Common myeloid progenitor, CD34-positive (primary cell): ENCODE measurements around the gene FSD1.

Experiments used
- CTCF ChIA-PET: fragments of 350-600 bp; sonication (Branson Sonifier 250); formaldehyde crosslinking; loops from one replicate; lab custom pipeline; 2021; ENCODE audit warnings: antibody characterized with exemption; lab: Charles Lee
- POLR2A ChIA-PET: fragments of 350-600 bp; sonication (Branson Sonifier 250); formaldehyde crosslinking; loops from one replicate; lab custom pipeline; 2021; ENCODE audit warnings: antibody characterized with exemption; lab: Charles Lee
- DNase-seq, 3 donors: peaks; one replicate each; pipeline versions ENCODE4 v3.0.0 to v3.0.0-alpha.2; 2013
- H3K27ac ChIP-seq, 2 experiments: 1 replicate in 1 of 2; 2 replicates in 1 of 2; pipeline ENCODE4 v1.7.0; 2013; ENCODE audit warnings: inconsistent platforms in 2 of 2, low read length in 2 of 2, mild to moderate bottlenecking in 2 of 2, low read depth in 1 of 2, moderate library complexity in 1 of 2; ENCODE audit not compliant: severe bottlenecking in 2 of 2, insufficient read depth in 1 of 2, poor library complexity in 1 of 2
- H3K27me3 ChIP-seq, 5 experiments: replicated peaks in 2 of 5; 1 replicate in 3 of 5; 2 replicates in 2 of 5; pipeline versions ENCODE4 v1.6.1 to v1.7.0; 2013; ENCODE audit warnings: low read length in 4 of 5, mild to moderate bottlenecking in 2 of 5, moderate library complexity in 2 of 5, inconsistent platforms in 1 of 5; ENCODE audit not compliant: insufficient read depth in 5 of 5, control insufficient read depth in 4 of 5
- H3K36me3 ChIP-seq, 4 experiments: 1 replicate in 2 of 4; 2 replicates in 2 of 4; pipeline versions ENCODE4 v1.6.1 to v1.7.0; 2013; ENCODE audit warnings: low read length in 3 of 4, control low read depth in 1 of 4, mild to moderate bottlenecking in 1 of 4; ENCODE audit not compliant: control insufficient read depth in 4 of 4, insufficient read depth in 4 of 4
- H3K4me1 ChIP-seq, 4 experiments: 1 replicate in 3 of 4; 2 replicates in 1 of 4; pipeline versions ENCODE4 v1.6.1 to v1.7.1; 2013; ENCODE audit warnings: low read length in 3 of 4, mild to moderate bottlenecking in 3 of 4, control low read depth in 1 of 4, inconsistent platforms in 1 of 4, moderate library complexity in 1 of 4; ENCODE audit not compliant: control insufficient read depth in 4 of 4, insufficient read depth in 4 of 4; ENCODE audit errors: control extremely low read depth in 1 of 4
- H3K4me3 ChIP-seq, 7 experiments: 1 replicate in 4 of 7; 2 replicates in 3 of 7; pipeline versions ENCODE4 v1.5.1 to v1.7.0; 2013; ENCODE audit warnings: mild to moderate bottlenecking in 7 of 7, low read length in 6 of 7, moderate library complexity in 6 of 7, inconsistent platforms in 2 of 7, low read depth in 2 of 7, control low read depth in 1 of 7; ENCODE audit not compliant: insufficient read depth in 4 of 7, control insufficient read depth in 1 of 7; ENCODE audit errors: extremely low read depth in 1 of 7
- H3K9me3 ChIP-seq, 5 experiments: 1 replicate in 4 of 5; 2 replicates in 1 of 5; pipeline versions ENCODE4 v1.6.1 to v1.7.1; 2013; ENCODE audit warnings: low read length in 4 of 5, mild to moderate bottlenecking in 2 of 5, inconsistent platforms in 1 of 5, low read depth in 1 of 5, moderate library complexity in 1 of 5; ENCODE audit not compliant: control insufficient read depth in 4 of 5, insufficient read depth in 2 of 5; ENCODE audit errors: control extremely low read depth in 1 of 5
- WGBS: methylation state at CpG from one replicate; pipeline ENCODE4 v1.1.5; 2013; ENCODE audit not compliant: insufficient coverage; 5-methylcytosine and 5-hydroxymethylcytosine counted together

FSD1 gene

DNA sequence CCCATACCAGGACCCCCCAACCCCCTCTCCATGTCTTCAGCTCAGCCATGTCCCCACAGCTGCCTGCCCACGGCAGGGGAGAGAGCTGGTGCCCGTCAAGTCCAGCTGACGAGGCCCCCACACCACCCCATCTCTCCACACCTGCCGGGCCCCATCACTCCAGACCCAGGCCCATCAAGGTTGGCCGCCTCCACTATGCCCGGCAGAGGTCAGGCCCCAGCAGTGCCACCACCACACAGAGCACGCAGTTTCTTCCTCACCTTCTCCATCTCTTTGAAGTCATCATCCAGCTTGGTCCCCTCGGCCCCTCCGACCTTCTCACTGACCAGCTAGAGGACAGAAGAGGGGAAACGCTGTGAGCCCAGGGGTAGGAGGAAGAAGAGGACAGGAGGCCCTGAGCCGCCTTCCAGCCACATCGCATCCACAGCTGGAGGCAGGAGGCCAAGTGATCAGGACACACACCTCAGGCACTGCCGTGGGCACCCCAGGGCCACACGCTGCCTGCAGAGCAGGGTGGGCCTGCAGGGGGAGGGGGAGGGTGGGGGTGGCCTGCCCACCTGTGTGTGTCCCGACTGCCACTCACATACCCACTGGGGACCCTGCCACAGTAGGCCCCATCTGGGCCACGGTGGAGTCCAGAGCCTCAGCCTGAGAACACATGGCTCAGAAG is 62.4 kb downstream of the FSD1 start:
- no peak overlapping the region for H3K4me3 ChIP-seq
- 93% methylated on average over 9 of the region's 16 CpGs for WGBS
- no peak for DNase-seq
- H3K36me3 ChIP-seq: peaks cover 3 to 61% (median 34%) of the 10 kb centered on the region in 4 experiments
- POLR2A ChIA-PET: no interaction called here
- no peaks in the 10 kb centered on the region for H3K27me3 ChIP-seq
- H3K4me1 ChIP-seq: peaks cover 0 to 36% (median 29%) of the 10 kb centered on the region in 4 experiments
- CTCF ChIA-PET: interaction anchor here (1.2 to 5.1 kb wide), 3 partner anchors 10 to 34 kb away, joined by 3 to 23 read pairs (median 4); partner anchors contain the start of genes CHAF1A and SH3GL1
- no peaks in the 10 kb centered on the region for H3K9me3 ChIP-seq
- H3K27ac ChIP-seq: no peak overlapping the region

DNA sequence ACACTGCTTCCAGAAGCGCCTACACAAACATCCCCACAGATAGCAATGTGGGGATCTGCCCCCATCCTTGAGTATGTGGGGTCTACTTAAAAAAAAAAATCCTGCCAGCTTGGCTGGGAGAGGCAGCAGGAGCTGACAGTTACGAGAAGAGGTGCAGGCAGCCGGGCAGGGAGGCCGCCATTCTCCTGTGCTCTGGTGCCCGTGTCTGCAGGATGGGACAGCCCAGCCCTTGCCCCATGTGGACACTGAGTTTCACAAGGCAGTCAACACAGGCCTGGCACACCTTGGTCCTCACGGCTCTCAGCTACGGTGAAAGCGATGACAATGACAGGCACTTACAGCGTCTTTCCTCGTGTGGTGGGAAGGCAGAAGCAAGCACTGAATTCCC is 62.9 kb downstream of the FSD1 start:
- Histone ChIP-seq H3K27me3 (no peaks in the 10 kb centered on the region), H3K4me1 (peaks cover 0 to 42% (median 29%) of the 10 kb centered on the region in 4 experiments), H3K36me3 (peaks cover 3 to 57% (median 29%) of the 10 kb centered on the region in 4 experiments), H3K27ac (no peak overlapping the region), H3K9me3 (no peaks in the 10 kb centered on the region), H3K4me3 (no peak overlapping the region)
- 96% methylated on average over 10 of the region's 10 CpGs for WGBS
- POLR2A ChIA-PET: no interaction called here
- DNase-seq: no peak
- CTCF ChIA-PET: interaction anchor here (1.2 to 5.1 kb wide), 3 partner anchors 9 to 34 kb away, joined by 3 to 23 read pairs (median 4); partner anchors contain the start of genes CHAF1A and SH3GL1

DNA sequence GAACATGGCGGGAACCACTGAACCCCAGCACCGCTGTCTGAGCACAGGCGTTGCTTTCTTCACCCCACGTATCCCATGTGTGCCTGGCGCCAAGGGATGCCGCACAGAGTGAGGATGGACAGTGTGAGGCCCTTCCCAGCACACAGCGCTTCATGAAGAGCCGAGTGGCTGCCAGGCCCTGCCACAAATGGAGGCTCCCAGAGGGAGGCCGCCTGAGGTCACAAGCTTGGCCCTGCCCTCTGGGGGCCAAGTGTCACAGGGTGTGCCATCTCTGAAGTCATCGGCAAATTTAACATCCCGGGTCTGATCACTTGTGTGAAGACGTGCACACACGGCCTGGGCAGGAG is 63.4 kb downstream of the FSD1 start:
- POLR2A ChIA-PET: no interaction called here
- CTCF ChIA-PET: interaction anchor here (1.2 to 5.1 kb wide), 2 partner anchors 24 to 33 kb away, joined by 3 to 23 read pairs; partner anchors contain the start of genes CHAF1A and SH3GL1
- Histone ChIP-seq H3K27me3 (no peaks in the 10 kb centered on the region), H3K9me3 (no peaks in the 10 kb centered on the region), H3K4me1 (peaks cover 0 to 46% (median 29%) of the 10 kb centered on the region in 4 experiments), H3K27ac (no peak overlapping the region), H3K36me3 (peaks cover 3 to 53% (median 27%) of the 10 kb centered on the region in 4 experiments), H3K4me3 (no peak overlapping the region)
- DNase-seq: no peak
- 97% methylated on average over 13 of the region's 13 CpGs for WGBS

DNA sequence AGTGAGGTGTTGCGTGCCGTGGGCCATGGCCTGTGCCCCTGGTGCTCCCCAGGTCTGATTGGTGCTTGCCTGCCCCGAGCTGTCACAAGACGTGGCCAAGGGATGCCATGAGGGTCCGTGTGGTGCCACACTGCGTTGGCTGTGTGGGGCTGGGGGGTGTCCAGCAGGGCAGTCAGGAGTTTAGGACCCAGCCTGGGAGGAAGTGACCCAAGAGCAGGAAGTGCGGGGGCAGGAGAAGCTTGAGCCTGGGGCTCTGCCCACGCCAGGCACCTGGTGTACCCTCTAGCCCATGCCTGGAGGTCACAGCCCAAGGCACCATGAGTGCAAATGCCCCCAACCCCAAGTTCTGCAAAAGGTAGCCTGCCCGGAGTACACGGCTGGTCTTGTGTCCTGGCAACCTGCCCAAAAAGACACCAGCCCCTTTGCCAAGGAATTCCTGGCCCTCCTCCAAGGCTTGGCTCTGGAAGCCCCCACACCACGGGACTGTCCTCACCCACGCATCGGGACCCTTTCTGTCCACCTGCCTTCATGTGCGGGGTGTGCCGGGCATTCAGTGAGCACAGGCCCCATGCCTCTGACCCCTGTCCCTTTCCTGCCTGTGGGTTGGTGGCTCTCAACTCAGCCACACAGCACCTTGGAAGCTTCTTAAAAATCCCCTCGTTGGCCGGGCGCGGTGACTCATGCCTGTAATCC is 63.9 kb downstream of the FSD1 start:
- WGBS: 93% methylated on average over 15 of the region's 19 CpGs
- ChIA-PET CTCF (interaction anchor here (1.2 to 5.1 kb wide), 2 partner anchors 23 to 33 kb away, joined by 3 to 23 read pairs; partner anchors contain the start of genes CHAF1A and SH3GL1), POLR2A (no interaction called here)
- DNase-seq: no peak
- Histone ChIP-seq H3K36me3 (peaks cover 3 to 47% (median 23%) of the 10 kb centered on the region in 4 experiments), H3K9me3 (no peaks in the 10 kb centered on the region), H3K27me3 (no peaks in the 10 kb centered on the region), H3K4me1 (peaks cover 0 to 50% (median 29%) of the 10 kb centered on the region in 4 experiments), H3K27ac (no peak overlapping the region), H3K4me3 (no peak overlapping the region)

DNA sequence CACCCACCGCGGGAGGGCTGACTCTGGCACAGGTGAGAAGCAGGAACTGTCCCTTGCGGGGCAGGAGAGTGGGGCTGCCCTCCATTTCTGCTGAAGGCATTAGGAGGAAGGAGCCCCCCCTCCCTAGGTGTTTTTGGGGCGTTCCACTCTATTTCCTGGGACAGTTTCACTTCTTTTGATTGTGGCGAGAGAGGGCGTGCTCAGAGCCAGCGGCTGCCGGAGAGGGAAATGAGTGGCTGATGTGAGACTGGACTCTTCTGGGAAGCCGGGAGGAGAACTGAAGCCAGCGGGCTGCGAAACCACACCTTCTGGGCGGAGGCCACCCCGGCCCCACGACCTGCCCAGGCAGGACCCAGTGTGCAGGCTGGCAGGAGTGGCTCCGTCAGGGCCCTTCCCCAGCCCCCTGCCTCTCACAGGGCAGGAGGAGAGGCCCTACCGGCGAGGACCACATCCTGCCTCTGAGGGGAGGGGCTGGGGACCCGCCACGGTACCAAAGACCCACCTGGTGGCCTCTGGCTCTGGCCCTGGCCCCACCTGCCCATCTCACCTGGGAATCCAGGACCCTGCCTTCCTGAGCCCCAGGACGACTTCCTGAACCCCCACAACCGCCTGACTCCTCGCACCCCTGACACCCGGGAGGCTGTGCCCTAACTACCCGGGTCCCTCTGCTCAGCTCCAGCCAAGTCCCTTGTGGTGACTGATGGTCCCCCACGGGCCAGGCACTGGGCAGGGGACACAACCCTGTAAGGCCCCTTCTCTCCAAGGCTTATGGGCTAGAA is 64.9 kb downstream of the FSD1 start:
- ChIA-PET POLR2A (interaction anchor here (0.6 to 1.3 kb wide), 3 partner anchors 30 to 88 kb away, joined by 3 to 4 read pairs (median 3); partner anchors contain the start of genes SH3GL1 and UBXN6), CTCF (interaction anchor here (1.0 to 5.1 kb wide), 11 partner anchors 7 to 45 kb away, joined by 3 to 23 read pairs (median 3); partner anchors contain the start of genes CHAF1A and SH3GL1)
- Histone ChIP-seq H3K4me1 (peaks cover 0 to 60% (median 37%) of the 10 kb centered on the region in 4 experiments), H3K27ac (peak overlapping the region in 1 of 2 experiments; percentile 49), H3K27me3 (no peaks in the 10 kb centered on the region), H3K36me3 (peaks cover 3 to 37% (median 15%) of the 10 kb centered on the region in 4 experiments), H3K4me3 (peak overlapping the region in 6 of 7 experiments; percentile 38 to 74 (median 52)), H3K9me3 (no peaks in the 10 kb centered on the region)
- 2% methylated on average over 11 of the region's 25 CpGs for whole genome bisulfite sequencing
- DNase-seq: peak; percentile 32 to 62 (median 51)

DNA sequence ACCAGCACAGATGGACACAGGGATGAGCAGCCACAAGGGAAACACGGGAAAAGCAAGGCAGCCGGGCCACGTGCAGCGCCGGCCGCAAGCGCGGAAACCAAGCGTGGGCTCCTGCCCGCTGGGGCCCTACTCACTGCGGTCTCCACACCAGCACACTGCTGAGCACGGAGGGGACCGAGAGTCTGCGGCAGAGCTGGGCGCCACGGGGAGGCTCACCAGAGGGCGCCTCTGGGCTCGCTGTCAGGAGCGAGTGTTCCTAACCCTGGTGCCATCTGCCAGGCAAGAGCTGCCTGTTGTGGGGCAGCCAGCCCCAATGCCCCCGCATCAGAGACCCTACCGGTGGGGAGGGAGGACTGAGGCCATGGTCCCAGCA is 65.5 kb downstream of the FSD1 start:
- peak; percentile 73 to 77 (median 73) for DNase-seq
- H3K36me3 ChIP-seq: peaks cover 3 to 35% (median 15%) of the 10 kb centered on the region in 4 experiments
- POLR2A ChIA-PET: interaction anchor here (0.5 to 1.3 kb wide), 4 partner anchors 8 to 88 kb away, joined by 3 to 4 read pairs (median 3); partner anchors contain the start of genes SH3GL1 and UBXN6

More for the DNA sequence above, 65.5 kb downstream of the FSD1 start:
- Histone ChIP-seq H3K4me1 (peaks cover 0 to 66% (median 43%) of the 10 kb centered on the region in 4 experiments), H3K4me3 (peak overlapping the region in 6 of 7 experiments; percentile 16 to 74 (median 44)), H3K27me3 (no peaks in the 10 kb centered on the region), H3K27ac (peak overlapping the region in 1 of 2 experiments; percentile 49), H3K9me3 (no peaks in the 10 kb centered on the region)
- 0% methylated on average over 21 of the region's 21 CpGs for WGBS
- CTCF ChIA-PET: interaction anchor here (1.0 to 1.5 kb wide), 12 partner anchors 8 to 45 kb away, joined by 3 to 6 read pairs (median 4); no protein-coding TSS in a partner anchor
